D341Med (cell line): ENCODE data around the gene FNDC3B.

Source experiments
- DNase-seq: peaks from one replicate; pipeline ENCODE4 v3.0.0; 2012; ENCODE audit warnings: low spot score

FNDC3B gene

DNA sequence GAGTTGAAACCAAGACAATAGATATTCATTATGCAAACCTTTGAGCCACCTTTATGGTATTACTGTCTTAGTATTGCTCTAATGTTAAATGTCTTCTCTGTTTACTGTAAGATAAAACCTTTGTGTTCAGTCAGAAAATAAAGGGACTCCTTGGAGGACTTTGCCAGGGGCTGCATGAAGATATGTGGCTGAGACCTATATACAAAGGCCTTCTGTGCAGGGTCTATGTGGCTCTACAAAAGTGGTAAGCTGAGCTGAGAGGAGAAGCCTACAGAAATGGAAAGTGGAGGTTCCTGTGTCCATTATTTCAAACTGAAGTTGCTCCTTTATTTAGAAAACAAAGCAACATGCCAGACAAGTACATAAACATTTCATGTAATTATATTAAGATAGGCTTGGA lies 131.5 kb downstream of the FNDC3B start:
- no peak for DNase-seq

GRCh38 chr3:172171396-172172075 lies 132.2 kb downstream of the FNDC3B start:
- no peak for DNase-seq

- DNase-seq: no peak
Measured at GRCh38 chr3:172173316-172174254, 134.2 kb downstream of the FNDC3B start.

DNA sequence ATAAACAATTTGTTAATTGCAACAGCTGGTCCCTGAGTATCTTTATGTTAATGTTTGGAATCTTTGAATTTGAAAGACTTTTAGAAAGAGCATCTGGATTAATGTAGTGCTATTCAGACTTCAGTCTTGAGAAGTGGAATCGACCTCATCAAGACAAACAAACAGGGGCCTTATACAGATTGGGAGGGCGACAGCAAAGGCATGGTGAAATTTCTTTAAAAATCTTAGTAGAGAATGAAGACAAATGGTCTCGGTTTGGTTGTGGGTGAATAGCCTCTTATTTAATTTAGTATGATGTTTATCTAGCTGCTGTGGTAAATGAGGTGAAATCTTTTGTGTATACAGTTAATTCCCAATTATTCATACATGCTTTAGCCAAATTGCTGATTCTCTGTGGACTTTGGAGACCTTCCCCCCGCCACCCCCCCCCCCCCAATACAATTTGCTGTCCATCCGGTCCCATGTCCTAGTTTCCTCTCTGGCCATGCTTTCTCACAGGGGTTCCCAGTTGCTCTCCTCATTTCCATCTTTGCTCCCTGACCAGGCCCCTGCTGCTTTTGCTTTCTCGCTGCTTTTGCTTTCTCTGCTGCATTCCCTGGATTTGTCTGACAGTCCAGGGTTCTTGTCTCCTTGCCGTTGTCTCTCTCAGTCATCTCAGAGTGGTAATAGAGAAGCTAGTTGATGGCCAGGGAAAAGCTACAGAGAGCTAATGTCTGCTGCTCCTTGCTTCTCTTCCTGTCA lies 135.3 kb downstream of the FNDC3B start:
- no peak for DNase-seq

DNA sequence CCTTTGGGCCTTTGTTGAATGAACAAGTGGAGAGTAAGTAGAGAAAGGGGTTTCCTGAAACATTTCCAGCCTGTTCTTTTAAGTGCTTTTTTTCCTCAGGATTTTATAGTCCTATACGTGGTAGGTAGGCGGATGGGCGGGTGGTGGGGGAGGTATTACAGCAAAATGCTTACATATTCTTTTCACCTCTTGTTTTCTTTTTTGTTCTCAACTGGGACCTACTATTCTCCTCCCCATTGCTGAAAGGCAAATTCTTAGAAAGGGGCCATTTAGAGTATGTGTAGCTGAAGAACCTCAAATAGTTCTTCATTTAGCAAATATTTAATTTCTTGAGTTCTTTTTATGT lies 135.8 kb downstream of the FNDC3B start:
- no peak for DNase-seq

DNA sequence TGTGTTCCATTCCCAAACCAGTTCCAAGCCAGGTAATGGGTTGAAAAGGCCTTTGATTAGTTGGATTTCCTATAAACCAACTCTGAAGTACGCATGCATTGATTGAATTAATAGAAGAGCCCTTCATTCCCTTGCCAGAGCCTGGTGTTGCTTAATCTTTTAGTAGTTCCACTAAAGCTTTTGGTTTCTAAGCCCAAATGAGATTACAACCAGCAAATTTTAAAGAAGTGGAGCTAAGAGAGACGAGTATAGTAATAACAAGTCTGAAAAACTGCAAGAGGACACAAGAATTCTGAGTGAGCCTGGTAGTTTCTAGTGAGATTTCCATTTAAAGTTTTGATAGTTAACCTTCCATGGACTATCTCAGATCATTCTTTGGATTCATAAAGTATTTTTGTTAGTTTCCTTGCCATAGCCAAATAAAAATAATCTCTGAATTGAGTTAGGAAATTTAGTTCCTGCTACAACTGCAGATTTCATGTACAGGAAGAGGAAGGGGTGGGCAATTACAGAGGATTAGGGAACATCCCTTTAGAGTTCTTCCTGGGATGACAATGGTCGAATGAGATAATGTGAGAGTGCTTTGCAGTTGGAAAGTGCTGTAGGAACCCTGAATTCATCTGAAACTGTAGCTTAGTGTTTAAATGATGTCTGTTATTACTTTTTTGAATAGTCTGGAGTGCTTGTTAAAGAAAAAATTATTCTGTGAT lies 136.8 kb downstream of the FNDC3B start:
- DNase-seq: no peak

DNA sequence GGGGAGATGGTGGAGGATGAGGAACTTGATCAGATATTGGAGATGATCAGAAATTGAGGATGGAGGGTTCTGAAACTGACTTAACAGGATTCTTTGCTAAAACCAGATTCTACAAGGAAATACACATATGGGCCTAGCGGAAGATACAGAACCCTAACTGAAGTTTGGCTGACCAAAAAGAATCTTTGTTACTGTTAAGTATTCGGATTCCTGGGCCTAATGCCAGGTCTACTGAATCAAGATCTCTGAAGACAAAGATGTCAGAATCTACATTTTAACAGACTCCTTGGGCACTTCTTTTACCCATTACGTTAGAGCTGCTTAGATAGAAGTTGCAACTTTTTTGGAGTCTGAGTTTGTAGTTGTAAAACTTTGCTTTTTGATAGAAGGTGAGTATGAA lies 137.7 kb downstream of the FNDC3B start:
- no peak for DNase-seq

DNA sequence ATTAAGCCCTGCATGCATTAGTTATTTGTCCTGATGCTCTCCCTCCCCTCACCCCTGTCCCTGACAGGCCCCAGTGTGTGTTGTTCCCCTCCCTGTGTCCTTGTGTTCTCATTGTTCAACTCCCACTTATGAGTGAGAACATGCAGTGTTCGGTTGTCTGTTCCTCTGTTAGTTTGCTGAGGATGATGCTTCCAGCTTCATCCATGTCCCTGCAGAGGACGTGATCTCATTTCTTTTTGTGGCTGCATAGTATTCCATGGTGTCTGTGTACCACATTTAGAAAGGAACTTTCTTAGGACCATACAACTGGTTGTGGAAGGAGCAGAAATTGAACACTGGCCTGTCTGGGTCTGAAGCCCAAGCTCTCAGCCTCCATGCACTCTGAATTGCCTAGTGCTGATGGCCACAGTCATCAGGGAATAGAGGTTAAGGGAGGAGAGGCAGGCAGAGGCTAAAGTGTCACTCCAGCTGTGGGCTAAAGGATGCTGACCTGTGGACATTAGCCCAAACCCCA lies 138.5 kb downstream of the FNDC3B start:
- DNase-seq: no peak

DNA sequence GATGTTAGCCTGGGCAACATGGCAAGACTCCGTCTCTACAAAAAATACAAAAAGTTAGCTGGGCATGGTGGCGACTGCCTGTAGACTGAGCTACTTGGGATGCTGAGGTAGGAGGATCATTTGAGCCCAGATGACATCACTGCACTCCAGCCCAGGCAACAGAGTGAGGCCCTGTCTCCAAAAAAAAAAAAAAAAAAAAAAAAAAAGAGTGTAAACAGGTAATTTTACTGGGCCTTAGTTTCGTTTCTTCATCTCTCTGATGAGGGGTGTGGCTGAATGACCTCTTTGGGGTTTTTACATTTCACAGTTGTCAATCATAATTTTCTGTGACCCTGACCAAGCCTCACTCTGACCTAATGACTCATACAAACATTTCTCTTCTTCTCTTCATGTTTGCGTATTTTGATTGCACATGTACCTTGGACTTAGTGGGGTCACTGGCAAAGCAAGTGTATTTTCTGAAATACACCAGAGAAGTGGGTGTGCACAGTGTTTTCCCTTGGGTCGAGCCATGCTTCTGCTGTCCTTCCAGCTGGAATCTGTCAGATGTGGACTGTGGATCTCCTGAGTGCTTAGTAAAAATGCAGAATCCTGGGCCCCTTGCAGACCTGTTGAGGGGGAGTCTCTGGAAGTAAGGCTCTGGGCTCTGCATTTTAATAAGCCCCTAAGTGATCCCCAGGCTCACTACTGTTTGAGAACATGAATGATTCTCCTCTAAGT lies 140.5 kb downstream of the FNDC3B start:
- DNase-seq: no peak

DNA sequence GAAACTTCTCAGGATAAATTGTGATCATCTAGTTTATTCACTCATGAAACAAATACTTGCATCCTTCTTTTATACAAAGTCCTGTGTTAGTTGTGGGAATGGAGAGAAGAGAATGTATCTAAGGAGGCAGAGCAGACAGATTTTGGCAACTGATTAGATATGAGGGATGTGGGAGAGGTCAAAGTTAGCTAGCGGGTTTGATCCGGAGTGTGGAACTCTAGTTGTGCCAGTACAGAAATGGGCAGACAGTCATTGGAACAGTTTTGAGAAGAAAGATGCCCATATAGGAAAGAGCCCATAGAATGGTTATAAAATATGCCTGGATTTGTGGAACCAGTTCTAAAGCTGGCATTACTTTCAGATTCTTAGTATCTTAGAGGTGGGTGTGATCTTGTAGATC lies 141.1 kb downstream of the FNDC3B start:
- DNase-seq: no peak

DNA sequence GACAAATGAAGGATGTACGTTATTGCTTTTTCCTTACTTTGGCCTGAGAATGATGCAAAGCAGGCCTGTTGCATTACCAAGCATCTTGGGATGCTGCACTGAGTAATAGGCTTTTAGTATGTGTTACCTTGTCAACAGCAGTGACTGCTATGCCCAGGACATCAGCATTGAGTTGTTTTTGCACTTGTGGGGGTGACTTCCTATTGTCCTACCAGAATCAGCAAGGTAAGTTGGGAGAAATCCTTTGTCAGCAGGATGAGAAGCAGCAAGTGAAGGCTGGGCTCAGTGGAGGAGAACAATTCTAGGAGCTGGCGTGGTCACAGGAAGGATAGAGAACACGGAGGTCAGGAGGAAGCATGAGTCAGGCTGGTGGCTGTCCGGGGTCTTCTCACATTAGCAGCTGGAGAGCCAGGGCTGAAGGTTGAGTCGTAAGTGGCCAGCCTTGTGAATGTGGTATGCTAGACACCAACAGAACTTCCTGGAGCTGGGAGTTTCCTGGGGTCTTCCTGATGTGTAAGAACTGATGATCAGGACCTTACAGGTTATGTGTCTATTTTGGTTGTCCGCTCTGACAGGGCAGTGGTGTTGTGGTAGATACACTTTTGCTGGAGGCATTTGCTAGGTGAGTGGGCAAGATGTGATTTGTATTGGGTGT lies 142.7 kb downstream of the FNDC3B start:
- no peak for DNase-seq

GRCh38 chr3:172182797-172183196 lies 143.4 kb downstream of the FNDC3B start:
- no peak for DNase-seq

DNA sequence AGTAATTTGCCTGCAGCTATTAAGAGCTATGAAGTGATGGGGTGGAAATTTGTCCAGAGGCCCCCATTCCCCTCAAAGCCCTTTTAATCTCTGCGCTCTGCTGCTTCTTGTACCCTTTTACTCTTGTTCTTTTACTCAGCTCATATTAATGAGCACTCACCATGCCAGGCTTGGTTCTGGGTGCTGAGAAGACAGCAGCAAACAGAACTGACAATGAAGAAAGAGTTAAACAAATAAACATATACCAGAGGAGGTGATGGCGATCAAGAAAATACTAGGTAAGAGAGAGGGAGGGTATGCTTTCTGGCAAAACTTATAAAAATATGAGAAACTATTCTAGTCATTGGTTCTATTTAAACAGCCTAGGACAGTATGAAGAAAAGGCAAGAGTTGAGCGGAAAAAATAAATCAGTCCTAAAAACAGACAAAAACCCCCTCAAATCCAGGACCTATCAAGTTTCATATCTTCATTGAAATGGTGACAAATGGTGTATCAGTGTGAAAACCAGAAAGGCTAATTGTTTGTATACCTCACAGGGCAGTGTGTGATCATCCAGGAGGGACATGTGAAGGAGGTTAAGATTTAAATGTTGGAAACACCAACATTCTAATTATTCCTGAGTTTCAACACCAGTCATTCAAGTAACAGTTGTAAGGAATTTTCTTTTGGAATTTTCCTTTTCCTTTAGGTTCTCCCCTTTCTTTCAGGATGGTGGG lies 144.9 kb downstream of the FNDC3B start:
- DNase-seq: no peak

GRCh38 chr3:172185907-172186306 lies 146.5 kb downstream of the FNDC3B start:
- DNase-seq: no peak

DNA sequence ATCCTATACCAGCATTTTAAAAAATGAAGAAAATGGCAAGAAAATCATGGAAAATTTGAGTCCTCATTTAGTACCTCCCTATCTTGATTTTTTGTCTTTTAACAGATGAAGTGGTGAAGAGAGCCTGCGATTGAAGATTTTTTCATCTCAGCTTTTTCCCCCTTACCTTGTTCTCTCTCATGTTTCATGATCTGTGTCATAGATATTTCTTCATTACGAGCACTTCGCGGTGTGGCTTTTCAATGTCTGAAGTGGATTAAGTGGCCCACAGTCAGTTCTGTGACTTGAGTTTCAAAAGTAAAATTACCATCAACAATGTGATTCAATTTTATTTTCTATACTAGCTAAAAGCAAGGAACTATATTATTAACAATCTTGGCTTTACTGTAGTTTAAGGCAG lies 147.2 kb downstream of the FNDC3B start:
- no peak for DNase-seq

- DNase-seq: no peak
Measured at GRCh38 chr3:172187511-172187910, 148.1 kb downstream of the FNDC3B start.

- no peak for DNase-seq
Measured at GRCh38 chr3:172188511-172188910, 149.1 kb downstream of the FNDC3B start.

DNA sequence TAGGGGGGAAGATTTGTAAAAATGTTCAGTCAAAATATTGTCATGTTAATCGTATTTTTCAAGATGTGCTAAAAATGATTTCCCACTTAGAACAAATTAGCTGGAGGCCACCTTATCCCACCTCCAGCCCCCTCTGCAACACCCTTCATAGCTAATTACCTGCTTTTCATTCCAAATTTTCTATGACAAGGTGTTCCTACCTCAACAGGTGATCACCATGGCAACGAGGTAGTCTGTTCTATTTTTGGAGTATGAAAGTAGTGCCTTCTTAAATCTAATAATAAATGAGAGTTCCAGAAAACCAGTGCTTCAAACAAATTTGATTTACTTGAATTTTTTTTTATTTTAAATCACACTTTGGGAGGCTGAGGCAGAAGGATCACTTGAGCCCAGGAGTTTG lies 149.8 kb downstream of the FNDC3B start:
- DNase-seq: no peak

- DNase-seq: no peak
Measured at GRCh38 chr3:172189987-172190603, 150.7 kb downstream of the FNDC3B start.

- DNase-seq: no peak
Measured at GRCh38 chr3:172190980-172191379, 151.6 kb downstream of the FNDC3B start.
